Astrocyte of the cerebellum (primary cell): ENCODE results near the gene CDK5.

Experiments
- DNase-seq: peaks from one replicate; pipeline ENCODE4 v3.0.0-alpha.2; 2011; ENCODE audit warnings: low read depth
- H3K4me3 ChIP-seq: 2 replicates; pipeline ENCODE4 v1.5.1; 2011; ENCODE audit warnings: mild to moderate bottlenecking, low read depth, low read length, moderate library complexity
- in situ Hi-C: cut with HindIII; loops from 2 replicates; pipeline ENCODE4 v1.10.0; 2017; ENCODE audit warnings: low sequenced_read_pairs
- TF ChIP-seq, protein P1 (sequence below): IDR thresholded peaks from 2 replicates; pipeline ENCODE4 v1.5.1; 2012; ENCODE audit warnings: low read length, low read depth, moderate library complexity, mild to moderate bottlenecking; ENCODE audit errors: missing control alignments

CDK5 gene

DNA sequence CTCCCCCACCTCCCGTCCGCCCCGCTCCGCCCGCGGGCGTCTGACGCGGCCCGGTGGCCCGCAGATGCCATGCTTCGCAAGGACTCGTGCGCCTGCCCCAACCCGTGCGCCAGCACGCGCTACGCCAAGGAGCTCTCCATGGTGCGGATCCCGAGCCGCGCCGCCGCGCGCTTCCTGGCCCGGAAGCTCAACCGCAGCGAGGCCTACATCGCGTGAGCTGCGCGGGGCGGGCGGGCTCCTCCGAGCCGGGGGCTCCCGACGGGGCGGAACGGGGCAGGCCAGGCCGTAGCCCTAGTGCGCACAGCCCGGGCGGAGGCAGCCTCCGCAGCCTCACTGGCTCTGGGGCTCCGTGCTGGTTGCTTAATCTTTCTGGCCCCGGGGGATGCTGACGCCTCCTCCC is 6.6 kb downstream of the CDK5 start:
- no peak overlapping the region for H3K4me3 ChIP-seq

GRCh38 chr7:151048911-151049463 is 8.7 kb downstream of the CDK5 start:
- TF ChIP-seq, protein P1, sequence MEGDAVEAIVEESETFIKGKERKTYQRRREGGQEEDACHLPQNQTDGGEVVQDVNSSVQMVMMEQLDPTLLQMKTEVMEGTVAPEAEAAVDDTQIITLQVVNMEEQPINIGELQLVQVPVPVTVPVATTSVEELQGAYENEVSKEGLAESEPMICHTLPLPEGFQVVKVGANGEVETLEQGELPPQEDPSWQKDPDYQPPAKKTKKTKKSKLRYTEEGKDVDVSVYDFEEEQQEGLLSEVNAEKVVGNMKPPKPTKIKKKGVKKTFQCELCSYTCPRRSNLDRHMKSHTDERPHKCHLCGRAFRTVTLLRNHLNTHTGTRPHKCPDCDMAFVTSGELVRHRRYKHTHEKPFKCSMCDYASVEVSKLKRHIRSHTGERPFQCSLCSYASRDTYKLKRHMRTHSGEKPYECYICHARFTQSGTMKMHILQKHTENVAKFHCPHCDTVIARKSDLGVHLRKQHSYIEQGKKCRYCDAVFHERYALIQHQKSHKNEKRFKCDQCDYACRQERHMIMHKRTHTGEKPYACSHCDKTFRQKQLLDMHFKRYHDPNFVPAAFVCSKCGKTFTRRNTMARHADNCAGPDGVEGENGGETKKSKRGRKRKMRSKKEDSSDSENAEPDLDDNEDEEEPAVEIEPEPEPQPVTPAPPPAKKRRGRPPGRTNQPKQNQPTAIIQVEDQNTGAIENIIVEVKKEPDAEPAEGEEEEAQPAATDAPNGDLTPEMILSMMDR: no peak
- H3K4me3 ChIP-seq: no peak overlapping the region
- no peak for DNase-seq
- in situ Hi-C loops: no loop called here

More for the DNA sequence above, 6.6 kb downstream of the CDK5 start:
- peak; percentile 27 for DNase-seq
- in situ Hi-C loops: no loop called here
- TF ChIP-seq, protein P1: no peak

DNA sequence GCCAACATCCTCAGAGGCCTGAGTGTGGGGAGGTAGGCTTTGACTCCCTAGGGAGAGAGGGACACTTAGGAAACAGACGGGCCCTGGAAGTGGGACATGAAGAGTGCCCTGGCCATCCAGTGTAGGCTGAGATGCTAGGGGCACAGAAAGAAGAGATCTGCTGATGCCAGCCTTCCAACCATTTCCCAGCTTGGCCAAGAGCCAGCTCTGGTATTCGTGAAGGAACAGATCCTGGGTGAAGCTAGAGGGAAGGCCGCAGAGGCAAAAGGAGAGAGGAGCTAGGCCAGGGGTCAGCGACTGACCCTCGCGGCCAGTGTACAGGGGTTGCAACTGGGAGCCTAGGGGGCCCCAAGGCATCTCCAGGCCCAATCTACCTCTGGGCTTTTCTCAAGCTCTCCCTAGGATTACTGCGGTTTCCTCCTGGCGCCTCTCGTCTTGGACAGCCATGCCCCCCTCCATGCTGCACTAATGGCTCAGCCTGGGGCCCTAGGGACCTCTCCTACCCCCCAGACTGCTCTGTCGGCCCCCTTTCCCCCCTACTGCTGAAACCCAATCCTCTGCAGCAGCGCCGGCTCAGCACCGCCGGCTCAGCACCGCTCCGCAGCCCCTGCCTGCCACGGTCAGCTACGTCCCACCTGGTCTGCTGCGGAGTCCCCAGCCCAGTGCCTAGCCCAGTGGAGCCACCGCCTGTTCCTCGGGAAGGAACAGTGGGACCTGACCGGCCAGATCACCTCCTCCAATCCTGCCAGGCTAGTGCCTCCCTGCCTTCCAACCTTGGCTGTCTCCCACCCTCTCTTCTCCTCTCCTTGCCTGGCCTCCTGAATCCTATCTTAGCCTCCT is 9.5 kb downstream of the CDK5 start, which contains the start of gene ASIC3:
Gene ASIC3, plus strand, starts transcription at position 556 of the 840 bp plus-strand sequence. CDS start 355 bp downstream, outside the sequence.
- TF ChIP-seq, protein P1: no peak
- no peak for DNase-seq
- in situ Hi-C loops: no loop called here
- H3K4me3 ChIP-seq: no peak within 1 kb of the TSS

- in situ Hi-C loops: no loop called here
- TF ChIP-seq, protein P1: no peak
Measured at GRCh38 chr7:151046603-151047573, 10.8 kb downstream of the CDK5 start.

DNA sequence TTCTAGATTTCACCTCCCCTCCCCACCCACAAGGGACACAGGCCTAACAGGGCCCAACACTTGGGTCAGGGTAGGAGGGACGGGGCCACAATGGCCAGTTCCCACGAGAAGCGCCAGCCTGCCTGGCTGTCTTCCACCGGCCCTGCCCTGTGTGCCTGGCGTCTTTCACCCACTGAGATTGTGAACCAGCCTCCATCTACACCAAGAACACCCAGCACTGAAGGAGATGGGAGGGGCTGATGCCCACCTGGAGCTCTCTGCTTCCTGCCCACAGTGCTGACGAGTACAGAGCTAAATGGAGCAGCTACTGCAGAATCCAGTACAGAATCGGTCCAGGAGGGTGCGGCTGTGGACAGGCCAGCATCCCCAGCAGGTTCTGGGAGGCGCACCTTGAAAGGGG is 11.7 kb downstream of the CDK5 start:
- TF ChIP-seq, protein P1: no peak
- no peak for DNase-seq
- H3K4me3 ChIP-seq: no peak overlapping the region
- in situ Hi-C loops: no loop called here

More at GRCh38 chr7:151046603-151047573, 10.8 kb downstream of the CDK5 start:
- DNase-seq: no peak
- H3K4me3 ChIP-seq: no peak overlapping the region

- in situ Hi-C loops: no loop called here
- no peak for DNase-seq
Measured at GRCh38 chr7:151045262-151045661, 12.4 kb downstream of the CDK5 start.

More at GRCh38 chr7:151045262-151045661, 12.4 kb downstream of the CDK5 start:
- TF ChIP-seq, protein P1: no peak
- H3K4me3 ChIP-seq: no peak overlapping the region
